Measurements from ENCODE around the gene TRAF3IP3. TPM values are rescaled to one million over a fixed set of nuclear protein-coding genes. Genes with fewer than 3 reads are reported as not detected.

TRAF3IP3 gene
- polyA plus RNA-seq, 1 of the 3 experiments (the other 2 are of a cell fraction): 0.31 TPM

DNA sequence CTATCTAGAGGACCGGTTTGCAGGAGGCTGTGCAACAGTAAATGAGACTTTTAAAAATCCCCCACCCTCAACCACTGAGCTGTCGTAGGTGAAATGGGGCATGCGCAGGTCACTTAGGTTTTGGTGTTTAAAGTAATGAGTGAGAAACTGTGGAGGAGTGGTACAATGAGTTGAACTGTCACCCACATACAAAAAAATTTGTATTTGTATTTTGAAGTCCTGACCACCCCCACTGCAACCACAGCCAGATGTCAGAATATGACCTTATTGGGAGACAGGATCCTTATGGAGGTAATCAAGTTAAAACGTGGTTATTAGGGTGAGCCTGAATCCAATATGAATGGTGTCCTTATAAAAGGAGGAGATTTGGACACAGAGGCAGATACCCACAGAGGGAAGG, 51.7 kb downstream of the TRAF3IP3 start:
- no peak for DNase-seq
- TF ChIP-seq ELF1 (IDR thresholded peaks at IDR 0.05): no peak
- TF ChIP-seq RAD21 (IDR thresholded peaks at IDR 0.05; ENCODE audit: low read length): no peak
- no peak for TF ChIP-seq JUND (IDR thresholded peaks at IDR 0.05)
- TF ChIP-seq TCF12 (IDR thresholded peaks at IDR 0.05): no peak
- no peak for TF ChIP-seq FOXJ3 (CRISPR knock-in tag; IDR thresholded peaks at IDR 0.05)
- TF ChIP-seq TAF1 (IDR thresholded peaks at IDR 0.05; ENCODE audit: borderline replicate concordance, low read depth, low read length): no peak
- no peak for TF ChIP-seq RFX5 (IDR thresholded peaks at IDR 0.05; ENCODE audit: low read length)
- TF ChIP-seq, protein P1, sequence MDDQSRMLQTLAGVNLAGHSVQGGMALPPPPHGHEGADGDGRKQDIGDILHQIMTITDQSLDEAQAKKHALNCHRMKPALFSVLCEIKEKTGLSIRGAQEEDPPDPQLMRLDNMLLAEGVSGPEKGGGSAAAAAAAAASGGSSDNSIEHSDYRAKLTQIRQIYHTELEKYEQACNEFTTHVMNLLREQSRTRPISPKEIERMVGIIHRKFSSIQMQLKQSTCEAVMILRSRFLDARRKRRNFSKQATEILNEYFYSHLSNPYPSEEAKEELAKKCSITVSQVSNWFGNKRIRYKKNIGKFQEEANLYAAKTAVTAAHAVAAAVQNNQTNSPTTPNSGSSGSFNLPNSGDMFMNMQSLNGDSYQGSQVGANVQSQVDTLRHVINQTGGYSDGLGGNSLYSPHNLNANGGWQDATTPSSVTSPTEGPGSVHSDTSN (IDR thresholded peaks at IDR 0.05): no peak
- TF ChIP-seq CHD2 (IDR thresholded peaks at IDR 0.05; ENCODE audit: low read length, partially characterized antibody): no peak
- TF ChIP-seq, protein P2, sequence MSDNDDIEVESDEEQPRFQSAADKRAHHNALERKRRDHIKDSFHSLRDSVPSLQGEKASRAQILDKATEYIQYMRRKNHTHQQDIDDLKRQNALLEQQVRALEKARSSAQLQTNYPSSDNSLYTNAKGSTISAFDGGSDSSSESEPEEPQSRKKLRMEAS (IDR thresholded peaks at IDR 0.05; ENCODE audit: low read depth): no peak
- TF ChIP-seq, protein P3, sequence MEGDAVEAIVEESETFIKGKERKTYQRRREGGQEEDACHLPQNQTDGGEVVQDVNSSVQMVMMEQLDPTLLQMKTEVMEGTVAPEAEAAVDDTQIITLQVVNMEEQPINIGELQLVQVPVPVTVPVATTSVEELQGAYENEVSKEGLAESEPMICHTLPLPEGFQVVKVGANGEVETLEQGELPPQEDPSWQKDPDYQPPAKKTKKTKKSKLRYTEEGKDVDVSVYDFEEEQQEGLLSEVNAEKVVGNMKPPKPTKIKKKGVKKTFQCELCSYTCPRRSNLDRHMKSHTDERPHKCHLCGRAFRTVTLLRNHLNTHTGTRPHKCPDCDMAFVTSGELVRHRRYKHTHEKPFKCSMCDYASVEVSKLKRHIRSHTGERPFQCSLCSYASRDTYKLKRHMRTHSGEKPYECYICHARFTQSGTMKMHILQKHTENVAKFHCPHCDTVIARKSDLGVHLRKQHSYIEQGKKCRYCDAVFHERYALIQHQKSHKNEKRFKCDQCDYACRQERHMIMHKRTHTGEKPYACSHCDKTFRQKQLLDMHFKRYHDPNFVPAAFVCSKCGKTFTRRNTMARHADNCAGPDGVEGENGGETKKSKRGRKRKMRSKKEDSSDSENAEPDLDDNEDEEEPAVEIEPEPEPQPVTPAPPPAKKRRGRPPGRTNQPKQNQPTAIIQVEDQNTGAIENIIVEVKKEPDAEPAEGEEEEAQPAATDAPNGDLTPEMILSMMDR (IDR thresholded peaks at IDR 0.05): no peak
- TF ChIP-seq MEF2A (IDR thresholded peaks at IDR 0.05; ENCODE audit: borderline replicate concordance, low read depth): no peak
- TF ChIP-seq NFIC (IDR thresholded peaks at IDR 0.05; ENCODE audit: borderline replicate concordance): no peak
- no peak for TF ChIP-seq POLR2AphosphoS5 (IDR thresholded peaks at IDR 0.05; ENCODE audit: low read depth, low read length)
- no peak for TF ChIP-seq FOSL2 (IDR thresholded peaks at IDR 0.05; ENCODE audit: borderline replicate concordance, low read depth)
- no peak for TF ChIP-seq SMC3 (IDR thresholded peaks at IDR 0.05; ENCODE audit: low read depth, low read length)
- no peak for TF ChIP-seq FOXM1 (IDR thresholded peaks at IDR 0.05; ENCODE audit: low read depth)
- TF ChIP-seq, protein P4, sequence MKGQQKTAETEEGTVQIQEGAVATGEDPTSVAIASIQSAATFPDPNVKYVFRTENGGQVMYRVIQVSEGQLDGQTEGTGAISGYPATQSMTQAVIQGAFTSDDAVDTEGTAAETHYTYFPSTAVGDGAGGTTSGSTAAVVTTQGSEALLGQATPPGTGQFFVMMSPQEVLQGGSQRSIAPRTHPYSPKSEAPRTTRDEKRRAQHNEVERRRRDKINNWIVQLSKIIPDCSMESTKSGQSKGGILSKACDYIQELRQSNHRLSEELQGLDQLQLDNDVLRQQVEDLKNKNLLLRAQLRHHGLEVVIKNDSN (IDR thresholded peaks at IDR 0.05; ENCODE audit: borderline replicate concordance, low read depth): no peak
- no peak for TF ChIP-seq GABPA (IDR thresholded peaks at IDR 0.05; ENCODE audit: low read depth)
- H3K9me3 ChIP-seq: no peaks in the 10 kb centered on the region
- no peak overlapping the region for H2AFZ ChIP-seq (ENCODE audit: low read depth)
- H3K9me2 ChIP-seq: no peaks in the 10 kb centered on the region
- no peaks in the 10 kb centered on the region for H4K20me1 ChIP-seq (ENCODE audit: insufficient read depth)
- no peak overlapping the region for H3K4me2 ChIP-seq
- POLR2A ChIA-PET: interaction anchor here (1.3 to 1.4 kb wide), 2 partner anchors 20 to 24 kb away, joined by 5 to 6 read pairs; partner anchors contain the start of genes C1orf74 and UTP25
- WGBS (ENCODE audit: low lambda C conversion rate): 67% methylated on average over 4 of the region's 4 CpGs
- CTCF ChIA-PET: interaction anchor here (1.0 to 7.5 kb wide), 4 partner anchors 15 to 24 kb away, joined by 3 to 78 read pairs (median 8); partner anchors contain the start of gene UTP25
- H3K79me2 ChIP-seq (ENCODE audit: insufficient read depth): no peaks in the 10 kb centered on the region
- H3K9ac ChIP-seq: no peak overlapping the region
- H3K4me3 ChIP-seq (ENCODE audit: low read depth in 2 of 2, low read length in 1 of 2): no peak overlapping the region
- H3K36me3 ChIP-seq (replicated peaks in 1 of 2; ENCODE audit: control insufficient read depth in 1 of 2, insufficient read depth in 2 of 2, low read length in 1 of 2): no peaks in the 10 kb centered on the region
- H3K4me1 ChIP-seq (ENCODE audit: control insufficient read depth in 1 of 2, insufficient read depth in 2 of 2, low read depth in 1 of 2, low read length in 1 of 2): peaks cover 12 to 28% of the 10 kb centered on the region in 2 experiments
- no peaks in the 10 kb centered on the region for H3K27me3 ChIP-seq (ENCODE audit: insufficient read depth)
- H3F3A ChIP-seq (replicated peaks; ENCODE audit: insufficient read depth): peaks cover 10% of the 10 kb centered on the region
- H3K27ac ChIP-seq (ENCODE audit: low read depth in 2 of 2, low read length in 1 of 2): peak overlapping the region; percentile 84 to 90

All from SK-N-SH (cell line).